DMS53 (cell line): ENCODE results near the gene DDX3Y.

Experiments used
- DNase-seq: peaks from one replicate; lab custom pipeline; 2025; lab: John Stamatoyannopoulos, UW

DDX3Y gene

DNA sequence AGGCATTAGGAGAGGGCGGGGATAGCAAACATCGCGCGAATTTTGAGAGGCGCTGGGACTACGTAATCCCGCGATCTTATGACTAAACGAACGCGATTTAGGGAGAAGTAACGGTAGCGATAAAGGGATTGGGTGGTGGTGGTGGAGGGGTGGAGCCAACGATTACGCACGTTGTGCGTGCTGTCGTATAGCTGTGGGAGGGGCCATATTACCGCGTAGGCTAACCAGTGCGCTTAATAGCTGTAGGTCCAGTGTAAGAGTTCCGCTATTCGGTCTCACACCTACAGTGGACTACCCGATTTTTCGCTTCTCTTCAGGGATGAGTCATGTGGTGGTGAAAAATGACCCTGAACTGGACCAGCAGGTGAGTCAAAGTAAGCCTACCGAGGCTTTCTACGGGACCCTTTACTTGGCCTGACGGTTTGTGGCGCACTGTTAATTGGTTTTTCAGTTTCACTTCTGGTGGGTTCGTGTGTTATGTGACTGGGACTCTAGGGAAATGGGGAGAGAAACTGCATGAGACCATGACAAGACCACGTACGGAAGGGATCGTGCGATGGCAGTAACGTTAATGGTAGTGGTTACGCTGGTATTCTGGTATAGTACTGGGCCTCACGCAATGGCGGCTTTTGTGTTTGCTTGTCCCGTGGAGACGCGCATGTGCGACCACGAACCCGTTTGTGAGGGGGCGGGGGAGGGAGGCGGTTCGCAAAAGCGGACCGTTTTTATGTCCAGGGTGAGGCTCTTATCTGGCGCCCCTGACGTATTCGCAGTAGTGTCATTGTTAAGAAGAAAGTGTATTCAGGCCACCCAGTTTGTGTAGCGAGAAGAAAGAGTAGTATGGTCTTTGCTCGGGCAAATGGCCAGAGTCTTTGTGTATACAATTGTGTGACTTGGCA is at the start of gene DDX3Y:
Gene DDX3Y (plus strand): TSS at position 251 of the 899 bp plus-strand sequence. CDS start 69 bp downstream, at position 320.
- DNase-seq, result no peak

GRCh38 chrY:12855791-12856275 is 48.8 kb upstream of the DDX3Y start:
- DNase-seq, result no peak

DNA sequence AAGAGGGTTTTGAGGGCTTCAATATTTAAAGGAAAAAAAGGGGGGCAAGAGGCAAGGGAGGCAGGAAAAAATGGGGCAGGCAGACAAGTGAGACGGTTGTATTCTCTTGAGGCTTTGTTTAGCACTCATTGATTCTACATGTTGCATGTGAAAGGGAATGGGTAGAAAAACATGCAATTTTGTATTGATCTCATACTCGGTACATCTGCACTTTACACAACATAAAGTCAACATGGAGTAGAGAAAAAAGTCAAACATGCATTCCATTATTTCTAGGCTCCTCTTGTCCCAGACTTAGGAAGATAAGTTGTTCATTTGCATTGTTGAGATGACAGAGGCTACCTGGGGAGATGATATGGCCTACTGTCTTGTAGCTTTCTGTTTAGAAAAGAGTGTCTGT is 36.7 kb upstream of the DDX3Y start:
- no peak for DNase-seq

DNA sequence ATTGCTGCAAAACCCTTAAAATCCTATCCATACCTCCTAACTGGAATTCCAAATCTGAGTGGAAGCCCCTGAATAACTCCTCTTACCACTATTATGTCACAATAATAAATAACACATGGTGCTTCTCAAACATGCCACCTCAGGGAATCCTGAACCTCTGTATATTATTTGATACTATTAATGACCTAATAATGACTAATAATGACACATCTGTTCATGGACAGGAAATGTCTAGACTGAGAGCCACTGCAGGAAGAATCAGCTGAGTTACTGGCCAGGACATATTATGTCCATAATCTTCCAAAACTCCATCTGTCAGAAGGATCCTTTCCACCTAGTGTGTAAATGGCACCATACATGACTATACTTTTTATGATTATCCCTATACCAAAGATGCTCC is 7.7 kb upstream of the DDX3Y start:
- no peak for DNase-seq

- DNase-seq, result no peak
These were observed 6.1 kb upstream of the DDX3Y start for GRCh38 chrY:12898604-12899003.

DNA sequence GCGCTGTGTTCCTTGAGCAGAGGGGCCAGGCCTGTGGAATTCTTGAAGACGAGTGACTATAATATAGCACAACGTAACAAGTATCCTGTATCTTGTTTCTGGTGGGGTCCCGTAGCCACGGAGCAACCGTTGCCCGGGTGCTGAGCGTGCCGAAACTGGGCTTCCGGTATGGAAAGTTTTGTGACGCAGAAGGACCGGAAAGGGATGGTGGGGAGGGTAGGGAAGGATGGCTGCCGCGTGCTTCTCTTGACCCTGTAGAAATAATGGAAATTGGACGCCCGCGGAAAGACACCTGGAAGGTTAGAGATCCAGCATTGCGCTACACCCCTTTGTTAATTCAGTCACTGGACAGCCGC is 827 bp downstream of the DDX3Y start:
- DNase-seq, result no peak

DNA sequence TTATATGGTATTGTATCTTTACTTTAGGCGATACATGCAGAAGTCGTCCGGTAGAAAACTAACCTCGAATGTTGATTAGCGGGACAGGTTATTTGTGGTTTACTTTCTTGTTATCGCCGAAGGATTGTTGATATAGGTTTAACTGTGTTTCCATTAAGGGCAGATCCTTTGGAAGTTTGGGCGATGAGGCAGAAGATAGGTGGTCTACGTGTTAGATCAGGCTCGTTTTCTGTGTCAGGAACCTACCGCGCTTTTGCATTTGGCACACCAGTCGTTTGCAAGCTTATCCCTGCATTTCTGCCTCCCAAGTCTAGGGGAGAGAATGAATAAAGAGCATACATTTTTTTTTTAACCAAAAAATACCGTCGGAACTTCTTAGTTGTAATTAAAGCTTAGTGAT is 1.2 kb downstream of the DDX3Y start:
- DNase-seq, result no peak

GRCh38 chrY:12913541-12913940 is 8.9 kb downstream of the DDX3Y start:
- DNase-seq, result no peak

- DNase-seq, result no peak
These were observed 23.4 kb downstream of the DDX3Y start for GRCh38 chrY:12928043-12928442.

DNA sequence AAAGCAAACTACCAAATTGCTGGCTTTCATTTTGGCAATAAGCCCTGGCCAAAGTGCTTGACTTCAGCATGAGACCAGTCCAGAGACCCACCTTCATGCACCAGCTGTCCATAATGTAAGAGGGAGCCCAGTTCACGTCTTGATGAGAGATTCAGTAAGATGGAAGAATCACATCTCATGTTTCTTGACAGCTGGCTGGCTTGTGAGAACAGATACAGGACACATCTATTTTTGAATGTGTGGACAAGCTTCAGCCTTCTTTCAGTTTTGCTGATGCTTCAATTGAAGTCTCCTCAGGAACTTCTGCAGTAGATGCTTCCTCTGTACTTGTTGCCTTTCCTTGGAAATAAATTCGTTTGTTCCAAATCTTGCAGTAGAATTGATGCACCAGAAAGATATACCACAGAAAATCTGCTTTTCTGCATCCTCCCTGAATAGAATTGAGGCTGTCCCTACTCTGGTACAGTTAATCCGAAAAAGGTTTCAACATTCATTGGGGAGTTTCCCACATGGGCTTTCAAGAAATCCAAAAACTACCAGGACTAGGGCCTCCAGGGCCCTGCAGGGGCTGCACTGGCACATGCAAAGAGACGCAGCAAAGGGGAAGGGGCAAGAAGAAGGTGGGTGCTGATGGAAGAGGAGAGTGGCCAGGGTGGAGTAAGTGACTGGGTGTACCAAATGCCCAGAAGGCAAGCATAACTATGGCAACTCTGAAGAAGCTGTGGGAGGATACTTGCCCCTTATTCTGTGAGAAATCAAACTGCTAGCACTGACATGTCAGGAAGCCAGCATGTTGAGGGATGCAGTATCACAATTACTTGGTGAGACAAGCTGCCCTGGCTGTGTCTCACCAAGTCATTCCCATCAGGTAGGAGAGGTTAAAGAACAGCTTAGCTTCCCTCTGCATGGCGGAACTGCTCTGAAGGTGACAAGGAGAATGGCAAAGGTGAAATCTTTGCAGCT is 37.3 kb downstream of the DDX3Y start:
- DNase-seq, result no peak
